GM19397 (cell line): ENCODE measurements around the gene AMOTL1.

ENCODE experiments used
- ATAC-seq: cut with Tn5 transposase; IDR thresholded peaks from one replicate; pipeline ENCODE4 v1.9.1; 2021; ENCODE audit warnings: mild to moderate bottlenecking, moderate library complexity; ENCODE audit not compliant: unreplicated experiment

Gene AMOTL1

GRCh38 chr11:94742665-94743064 lies 25.5 kb upstream of the AMOTL1 start:
- ATAC-seq = no peak

GRCh38 chr11:94746721-94747120 lies 21.4 kb upstream of the AMOTL1 start:
- no peak for ATAC-seq

- ATAC-seq = no peak
These were observed 21.0 kb upstream of the AMOTL1 start for GRCh38 chr11:94747146-94747545.

GRCh38 chr11:94747601-94748041 lies 20.5 kb upstream of the AMOTL1 start:
- ATAC-seq = no peak

DNA sequence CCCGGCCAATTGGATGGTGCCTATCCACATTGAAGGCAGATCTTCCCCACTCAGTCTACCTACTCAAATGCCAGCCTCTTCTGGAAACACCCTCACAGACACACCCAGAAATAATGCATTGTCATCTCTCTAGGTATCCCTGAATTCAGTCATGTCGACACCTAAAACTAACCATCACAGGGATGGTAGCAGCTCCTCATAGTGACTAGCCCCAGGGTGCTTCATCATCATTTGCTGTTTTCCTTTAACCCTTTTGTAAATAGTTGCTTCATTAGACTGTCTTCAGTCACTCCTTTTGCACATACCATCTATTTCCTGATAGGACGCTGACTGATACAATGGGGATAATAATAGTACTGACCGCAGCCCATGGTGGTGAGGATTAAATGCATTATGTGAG lies 18.8 kb upstream of the AMOTL1 start:
- ATAC-seq = no peak

DNA sequence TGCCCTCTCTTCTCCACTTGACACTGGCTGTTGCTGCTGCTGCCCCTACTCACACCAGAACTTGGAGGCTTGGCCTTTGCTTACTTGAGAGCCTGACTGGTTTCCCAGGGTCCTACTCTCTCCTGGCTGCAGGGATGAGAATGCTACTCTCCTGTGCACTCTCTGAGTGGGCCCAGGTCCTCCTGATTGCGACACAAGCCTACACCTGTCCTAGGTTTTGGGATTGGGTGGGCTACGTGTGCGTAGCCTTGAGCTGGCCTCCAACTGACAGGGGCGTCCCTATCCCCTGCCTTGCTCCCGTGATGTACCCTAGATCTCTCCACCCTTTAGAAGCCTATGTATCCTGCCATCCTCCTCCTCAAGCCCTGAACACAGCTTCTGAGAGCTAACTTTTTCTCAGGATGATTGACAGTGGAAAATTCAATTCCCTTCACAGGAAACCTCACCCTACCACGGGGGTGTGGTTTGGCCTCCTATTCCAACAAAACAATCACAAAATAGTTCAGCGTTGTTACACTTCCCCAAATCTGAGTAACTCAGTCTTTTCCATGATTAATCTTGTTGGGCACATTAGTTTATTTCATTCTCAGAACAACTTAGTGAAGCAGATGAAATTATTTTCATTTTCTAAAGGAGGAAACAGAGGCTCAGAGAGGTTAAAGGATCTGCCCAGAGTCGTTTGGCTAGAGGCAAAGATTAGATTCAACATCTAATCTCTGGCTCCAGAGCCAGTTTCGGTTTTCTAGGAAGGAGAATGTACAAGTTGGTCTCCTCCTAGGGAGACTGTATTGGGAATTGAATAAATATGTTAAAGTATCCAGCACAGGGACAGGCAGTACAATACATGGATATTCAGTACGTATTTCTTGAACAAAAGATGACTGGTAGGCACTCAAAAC lies 17.6 kb upstream of the AMOTL1 start:
- no peak for ATAC-seq

DNA sequence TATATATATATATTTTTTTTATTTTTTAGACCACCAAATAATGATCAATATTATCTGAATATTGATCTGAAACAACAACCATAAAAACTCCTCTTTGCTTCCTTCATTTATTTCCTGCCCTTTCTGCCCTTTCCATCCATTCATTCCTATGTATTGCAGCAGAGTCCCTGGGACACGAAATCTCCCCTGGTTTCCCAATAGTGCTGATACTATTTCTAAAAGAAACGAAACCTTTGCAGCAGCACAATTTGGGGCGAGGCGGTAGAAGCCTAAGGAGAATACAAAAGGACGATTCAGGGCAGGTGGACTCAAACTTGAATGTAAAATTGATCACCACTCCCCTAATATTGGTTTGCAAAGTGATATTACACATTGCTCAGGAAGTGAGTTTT lies 16.9 kb upstream of the AMOTL1 start:
- ATAC-seq = no peak

DNA sequence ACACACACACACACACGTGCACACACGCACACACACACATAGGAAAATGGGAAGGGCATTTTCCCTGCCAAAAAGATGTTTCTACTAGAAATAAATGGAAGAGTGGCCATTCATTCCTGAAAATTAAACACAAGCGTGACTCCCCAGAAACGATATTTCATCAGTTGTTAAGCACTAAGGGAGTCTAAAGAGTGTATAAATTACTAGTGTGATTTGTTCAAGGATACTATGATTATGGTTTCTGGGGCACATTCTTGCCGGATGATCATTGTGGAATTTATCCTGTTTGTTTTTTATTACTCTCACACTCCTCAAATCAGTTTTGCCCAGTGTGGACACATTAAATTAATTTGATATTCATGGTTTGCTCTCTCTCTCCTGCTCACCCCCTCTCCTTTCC lies 16.4 kb upstream of the AMOTL1 start:
- ATAC-seq = no peak

GRCh38 chr11:94753630-94754029 lies 14.5 kb upstream of the AMOTL1 start:
- no peak for ATAC-seq

DNA sequence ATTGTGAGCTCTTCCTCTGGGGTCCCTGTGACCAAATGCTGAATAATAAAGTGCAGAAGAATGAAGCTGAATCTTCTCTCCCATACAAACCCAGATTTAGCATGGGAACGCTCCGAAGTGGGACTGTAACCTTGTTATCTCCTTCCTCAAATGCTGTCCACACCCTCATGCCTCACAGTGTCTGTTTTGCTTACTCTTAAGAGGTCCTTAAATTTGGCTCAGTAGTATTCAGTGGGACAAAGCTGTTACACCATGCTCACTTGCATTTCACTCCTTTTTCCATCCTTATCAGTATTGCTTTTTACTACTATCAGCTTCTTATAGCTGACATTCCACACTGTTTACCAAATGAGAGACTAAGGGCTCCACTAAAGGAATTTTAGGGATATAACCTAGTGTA lies 13.8 kb upstream of the AMOTL1 start:
- no peak for ATAC-seq

DNA sequence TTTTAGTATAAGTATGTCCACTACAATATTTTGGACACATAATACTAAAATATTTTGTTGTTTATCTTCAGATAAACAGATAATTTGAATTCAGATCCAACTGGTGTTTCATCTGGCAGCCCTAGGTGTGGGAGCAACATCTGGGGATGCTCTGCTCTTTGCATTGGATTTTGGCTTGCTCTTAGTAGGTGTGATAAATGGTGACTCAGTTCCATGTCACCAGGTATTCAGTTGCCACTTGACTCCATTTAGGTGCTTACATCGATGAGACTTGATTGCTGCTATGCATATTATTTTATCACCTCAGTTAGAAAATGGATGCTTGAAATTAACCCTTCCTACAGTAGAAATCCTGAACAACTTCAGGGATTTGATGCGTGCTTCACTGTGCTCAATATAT lies 13.3 kb upstream of the AMOTL1 start:
- no peak for ATAC-seq

GRCh38 chr11:94755494-94755893 lies 12.7 kb upstream of the AMOTL1 start:
- no peak for ATAC-seq

DNA sequence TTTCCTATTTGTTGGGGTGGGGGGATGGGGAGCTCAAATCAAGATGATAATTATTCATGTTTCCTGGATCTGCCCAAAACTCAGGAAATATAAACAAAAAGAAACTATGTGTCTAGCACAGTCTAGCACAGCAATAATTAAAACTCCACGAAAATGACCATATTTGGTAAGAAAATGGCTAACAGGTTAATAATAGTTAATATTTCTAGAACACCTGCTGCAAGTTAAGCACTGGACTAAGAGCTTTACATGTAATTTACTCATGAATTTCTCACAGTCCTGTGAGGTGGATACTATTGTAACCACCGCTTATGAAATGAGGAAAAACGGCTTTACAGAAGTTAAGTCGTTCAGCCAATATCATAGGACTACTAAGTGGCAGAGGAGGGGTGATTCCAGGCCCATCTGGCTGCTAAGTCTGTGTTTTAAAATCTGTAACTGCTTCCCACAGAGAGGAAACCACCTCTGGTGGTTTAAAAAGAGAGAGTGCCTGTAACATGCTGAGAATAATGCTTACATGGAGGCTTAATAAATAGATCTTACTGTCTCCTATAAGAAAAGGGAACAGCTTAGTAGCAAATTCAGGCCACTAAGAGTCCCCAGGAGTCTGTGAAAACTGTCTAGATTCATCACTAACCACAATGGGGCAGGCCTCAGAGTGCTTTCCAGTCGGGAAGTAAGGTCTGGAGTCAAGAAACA lies 11.0 kb upstream of the AMOTL1 start:
- ATAC-seq = peak; percentile 68

DNA sequence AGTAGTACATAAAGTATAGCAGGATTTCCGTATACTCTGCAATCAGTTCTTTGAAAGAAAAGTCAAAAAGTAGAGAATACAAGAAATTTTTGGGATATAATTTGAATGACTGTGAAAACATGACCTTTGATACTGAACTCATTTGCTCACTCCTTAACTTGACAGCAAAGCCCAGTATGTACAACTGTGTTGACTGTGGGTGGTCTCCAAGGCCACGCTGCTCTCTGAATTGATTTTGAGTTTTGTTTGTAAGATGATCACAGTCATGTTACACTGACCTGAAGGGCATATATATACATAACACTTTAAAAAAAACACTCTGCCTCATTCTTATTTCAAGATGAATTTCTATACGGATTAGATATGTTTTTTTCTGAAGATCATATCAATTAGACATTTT lies 9.5 kb upstream of the AMOTL1 start:
- no peak for ATAC-seq

- no peak for ATAC-seq
These were observed 8.6 kb upstream of the AMOTL1 start for GRCh38 chr11:94759522-94759921.

DNA sequence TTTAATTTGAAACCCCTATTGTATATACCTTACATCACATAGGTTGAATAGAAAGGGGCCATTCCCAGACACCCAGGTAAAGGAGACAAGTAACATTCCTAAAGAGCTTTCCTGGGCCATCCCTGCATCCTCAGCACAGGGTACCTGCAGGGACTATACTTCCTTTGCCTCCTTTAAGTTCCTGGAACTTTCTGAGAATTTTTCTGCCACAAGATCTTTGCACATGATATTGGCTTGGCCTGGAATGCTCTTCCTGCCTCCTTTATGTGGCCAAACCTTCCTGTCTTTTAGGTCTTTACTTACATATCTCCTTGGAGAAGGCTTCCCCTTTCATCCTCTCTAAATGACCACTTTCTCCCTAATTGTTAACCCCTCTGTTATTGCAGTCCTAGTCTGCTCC lies 7.9 kb upstream of the AMOTL1 start:
- ATAC-seq = no peak

DNA sequence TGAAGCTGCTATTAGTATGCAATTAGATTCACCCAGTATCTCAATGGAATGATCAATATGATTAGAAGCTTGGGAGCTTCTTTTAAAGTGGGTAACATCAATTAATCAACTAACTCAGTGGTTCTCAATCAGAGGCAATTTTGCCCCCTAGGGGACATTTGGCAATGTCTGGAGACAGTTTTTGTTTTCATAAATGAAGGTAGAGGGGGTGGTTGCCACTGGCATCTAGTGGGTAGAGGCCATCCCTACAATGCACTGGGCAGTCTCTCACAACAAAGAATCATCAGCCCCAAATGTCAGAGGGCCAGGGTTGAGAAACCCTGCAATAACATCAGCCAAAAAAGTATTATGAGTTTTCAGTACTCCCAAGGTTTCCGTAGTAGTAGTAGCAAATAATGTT lies 5.9 kb upstream of the AMOTL1 start:
- no peak for ATAC-seq

GRCh38 chr11:94762995-94763394 lies 5.2 kb upstream of the AMOTL1 start:
- ATAC-seq = no peak

DNA sequence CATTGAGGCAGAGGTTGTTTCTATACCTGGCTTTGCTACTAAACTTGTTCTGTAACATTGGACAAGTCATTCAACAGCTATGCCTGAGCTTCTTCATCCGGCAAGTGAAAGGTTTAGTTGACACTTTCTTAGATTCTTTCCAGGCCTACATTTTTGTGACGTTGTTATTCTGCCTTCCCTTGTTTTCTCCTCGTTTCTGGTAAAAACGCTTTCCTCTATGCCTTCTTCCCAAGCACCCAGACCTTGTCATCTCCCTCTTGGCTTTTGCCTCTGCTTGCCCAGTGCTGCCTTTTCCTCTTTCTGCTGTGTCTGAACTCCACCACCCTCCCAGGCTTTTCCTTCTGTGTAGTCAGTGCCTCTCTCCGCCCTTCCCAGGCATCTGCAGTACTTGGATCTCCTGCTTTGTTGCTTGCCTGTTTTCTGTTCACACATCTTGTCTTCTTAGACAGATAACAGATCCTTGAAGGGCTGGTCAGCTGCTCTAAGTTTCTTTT lies 1.4 kb upstream of the AMOTL1 start:
- no peak for ATAC-seq

DNA sequence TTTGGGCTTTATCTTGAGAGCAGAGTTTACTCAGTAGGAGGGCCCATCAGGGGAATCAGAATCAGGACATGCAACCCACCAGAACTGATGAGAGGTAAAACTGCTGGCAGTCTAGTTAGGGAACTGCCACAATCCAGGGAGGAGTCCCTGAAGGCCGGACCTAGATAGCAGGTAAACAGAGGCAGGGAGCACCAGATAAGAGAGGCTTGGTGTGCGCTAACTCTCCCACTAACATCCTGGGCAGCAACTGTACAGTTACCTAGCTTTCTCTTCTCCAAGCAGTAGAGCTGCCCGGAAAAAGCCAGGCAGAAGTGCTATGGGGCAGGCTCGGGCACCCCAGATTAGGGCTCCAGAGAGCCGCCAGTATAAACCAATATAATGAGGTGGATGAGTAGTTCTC lies 865 bp upstream of the AMOTL1 start:
- no peak for ATAC-seq

DNA sequence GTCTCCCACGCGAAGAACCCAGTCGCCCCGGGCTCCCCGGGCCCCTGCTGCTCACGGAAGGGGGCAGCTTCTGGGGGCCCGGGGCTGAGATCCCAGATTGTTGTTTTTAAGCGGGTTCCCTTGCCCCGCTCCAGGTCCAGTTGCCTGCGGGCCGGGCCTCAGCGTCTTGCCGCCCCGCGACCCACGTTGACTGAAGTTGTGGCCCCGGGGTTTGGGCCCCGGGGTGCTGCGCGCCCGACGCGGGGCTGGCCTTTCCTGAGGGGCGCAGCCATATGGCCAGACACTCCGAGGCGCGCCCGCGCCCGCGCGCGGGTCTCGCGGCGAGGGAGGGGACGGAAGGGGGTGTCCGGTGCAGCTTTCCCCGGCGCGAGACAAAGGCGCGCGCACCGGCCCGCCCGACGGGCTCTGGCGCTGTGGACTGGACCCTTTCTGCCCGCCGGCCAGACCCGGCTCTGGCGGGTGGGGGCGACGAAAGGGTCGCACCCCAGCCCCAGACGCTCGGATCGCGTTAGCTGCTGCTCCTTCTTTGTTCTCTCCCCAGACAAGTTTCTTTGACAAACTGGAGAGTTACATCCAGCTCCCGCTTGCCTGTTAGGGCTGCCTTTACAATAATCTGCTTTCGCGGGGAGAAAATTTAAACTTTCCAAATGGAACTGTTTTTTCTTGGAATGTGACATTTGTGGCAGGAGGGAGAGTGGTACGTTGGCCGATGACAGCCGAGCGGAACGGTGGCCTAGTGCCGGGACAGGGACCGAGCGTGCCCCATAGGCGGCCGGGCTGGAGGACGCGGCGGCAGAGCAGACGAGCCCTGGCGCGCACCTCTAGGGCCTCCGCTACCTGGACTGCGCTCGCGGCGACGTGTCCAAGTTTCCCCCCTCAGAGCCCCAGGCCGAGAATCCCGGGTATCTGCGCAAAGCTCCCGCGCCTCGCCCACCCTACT lies 716 bp downstream of the AMOTL1 start:
- ATAC-seq = peak; percentile 41
